ENCODE data around the gene TMEM217.

The TMEM217 gene

DNA sequence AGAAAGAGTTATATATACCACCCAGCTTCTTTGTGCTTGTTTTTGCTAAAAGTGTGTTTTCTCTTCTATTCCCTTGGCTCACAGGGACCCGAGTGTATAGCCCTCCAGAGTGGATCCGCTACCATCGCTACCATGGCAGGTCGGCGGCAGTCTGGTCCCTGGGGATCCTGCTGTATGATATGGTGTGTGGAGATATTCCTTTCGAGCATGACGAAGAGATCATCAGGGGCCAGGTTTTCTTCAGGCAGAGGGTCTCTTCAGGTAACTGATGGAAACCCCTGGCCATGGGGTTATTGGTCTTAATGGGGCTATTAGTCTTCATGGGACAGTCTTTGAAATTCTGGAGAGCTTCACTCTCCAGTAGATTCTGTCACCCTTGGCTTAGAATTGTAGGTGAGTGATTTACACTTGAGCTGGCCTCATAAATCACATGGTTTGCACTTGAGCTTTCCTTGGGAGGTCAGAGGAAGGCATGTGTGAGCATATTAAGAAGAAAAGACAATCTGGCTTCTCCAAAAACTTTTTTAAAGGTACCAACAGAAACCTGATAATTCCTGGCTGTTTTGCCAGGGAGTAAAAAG is 84.9 kb downstream of the TMEM217 start:
- H3K4me1 ChIP-seq (ENCODE audit: control insufficient read depth, insufficient read depth, low read length), result peaks cover 30% of the 10 kb centered on the region
- no peaks in the 10 kb centered on the region for H3K9me3 ChIP-seq (ENCODE audit: control insufficient read depth, low read length)
- no peaks in the 10 kb centered on the region for H3K36me3 ChIP-seq (ENCODE audit: control insufficient read depth, insufficient read depth, low read length)
- H3K27me3 ChIP-seq (ENCODE audit: control insufficient read depth, insufficient read depth, low read length), result no peaks in the 10 kb centered on the region
- no peak overlapping the region for H3K9ac ChIP-seq (ENCODE audit: low read length)
- no peak overlapping the region for H3K4me3 ChIP-seq (ENCODE audit: low read length)

DNA sequence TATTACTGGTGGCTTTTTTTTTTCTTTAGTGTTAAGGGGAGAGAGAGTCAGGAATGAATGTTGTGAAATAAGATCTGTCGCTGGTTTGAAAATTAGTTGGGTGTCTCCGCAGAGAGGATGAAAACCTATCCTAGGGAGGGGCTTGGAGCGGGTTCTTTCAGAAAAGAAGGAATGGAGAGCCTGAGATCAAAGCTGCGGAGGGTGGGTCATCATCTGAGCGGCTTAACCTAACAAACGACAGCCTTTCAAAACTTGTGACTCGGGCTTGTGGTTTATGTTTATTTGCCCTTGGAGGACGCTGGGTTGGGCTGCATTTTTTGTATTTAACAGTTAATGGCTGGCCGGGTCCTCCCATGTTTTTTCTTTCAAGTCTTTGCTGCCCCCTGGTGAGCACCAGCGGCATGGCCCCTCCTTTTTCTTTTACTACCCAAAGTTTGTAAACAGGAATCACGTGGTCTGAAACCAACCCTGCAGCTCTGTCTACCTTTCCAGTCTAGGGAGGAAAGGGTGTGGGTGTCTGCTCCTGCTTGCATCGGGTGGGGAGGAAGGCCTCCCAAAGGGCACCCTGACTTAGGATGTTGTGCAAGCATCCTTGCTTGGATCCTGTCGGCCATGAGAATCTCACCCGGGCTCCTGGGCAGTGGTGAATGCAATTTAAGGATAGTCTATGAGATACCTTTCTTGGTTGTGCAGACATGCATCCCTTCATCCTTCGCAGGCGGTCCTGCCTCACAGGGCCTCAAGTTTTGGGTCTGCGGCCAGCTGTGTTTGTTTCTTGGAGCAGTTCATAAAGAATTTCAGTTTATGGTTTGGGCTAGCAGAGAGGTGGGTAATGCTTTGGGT is 85.8 kb downstream of the TMEM217 start:
- Histone ChIP-seq H3K36me3 (ENCODE audit: control insufficient read depth, insufficient read depth, low read length) (no peaks in the 10 kb centered on the region), H3K4me1 (ENCODE audit: control insufficient read depth, insufficient read depth, low read length) (peaks cover 30% of the 10 kb centered on the region), H3K9ac (ENCODE audit: low read length) (peak overlapping the region; percentile 84)

DNA sequence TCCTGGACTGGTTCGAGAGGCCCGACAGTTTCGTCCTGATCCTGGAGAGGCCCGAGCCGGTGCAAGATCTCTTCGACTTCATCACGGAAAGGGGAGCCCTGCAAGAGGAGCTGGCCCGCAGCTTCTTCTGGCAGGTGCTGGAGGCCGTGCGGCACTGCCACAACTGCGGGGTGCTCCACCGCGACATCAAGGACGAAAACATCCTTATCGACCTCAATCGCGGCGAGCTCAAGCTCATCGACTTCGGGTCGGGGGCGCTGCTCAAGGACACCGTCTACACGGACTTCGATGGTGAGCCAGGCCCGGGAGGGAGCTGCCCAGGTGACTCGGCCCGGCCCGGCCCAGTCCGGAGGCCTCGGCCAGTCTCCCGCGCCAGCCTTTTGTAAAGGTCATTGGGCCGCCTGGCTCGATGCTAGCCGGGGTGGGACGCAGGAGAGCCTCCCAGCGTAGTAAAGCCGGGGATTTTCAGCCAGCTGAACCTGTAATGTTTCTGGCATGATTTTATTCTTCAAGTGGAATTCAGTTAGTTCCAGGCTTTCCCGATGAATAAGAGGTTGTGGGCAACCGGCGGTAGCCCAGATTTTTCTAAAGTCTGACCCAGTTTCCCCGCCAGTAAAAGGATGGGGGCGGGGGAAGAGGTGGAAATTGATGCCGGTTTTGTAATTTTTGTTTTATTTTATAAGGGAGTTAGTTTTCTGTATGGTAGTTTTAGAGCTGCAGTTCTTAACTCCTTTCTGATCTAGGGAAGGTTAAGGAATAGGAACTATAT is 86.6 kb downstream of the TMEM217 start:
- Histone ChIP-seq H3K36me3 (ENCODE audit: control insufficient read depth, insufficient read depth, low read length) (no peaks in the 10 kb centered on the region), H3K27me3 (ENCODE audit: control insufficient read depth, insufficient read depth, low read length) (no peaks in the 10 kb centered on the region), H3K4me1 (ENCODE audit: control insufficient read depth, insufficient read depth, low read length) (peaks cover 30% of the 10 kb centered on the region), H3K9ac (ENCODE audit: low read length) (peak overlapping the region; percentile 84), H3K9me3 (ENCODE audit: control insufficient read depth, low read length) (no peaks in the 10 kb centered on the region), H3K4me3 (ENCODE audit: low read length) (peak overlapping the region; percentile 85)

More for the DNA sequence above, 85.8 kb downstream of the TMEM217 start:
- H3K9me3 ChIP-seq (ENCODE audit: control insufficient read depth, low read length), result no peaks in the 10 kb centered on the region
- no peaks in the 10 kb centered on the region for H3K27me3 ChIP-seq (ENCODE audit: control insufficient read depth, insufficient read depth, low read length)
- H3K4me3 ChIP-seq (ENCODE audit: low read length), result peak overlapping the region; percentile 85

DNA sequence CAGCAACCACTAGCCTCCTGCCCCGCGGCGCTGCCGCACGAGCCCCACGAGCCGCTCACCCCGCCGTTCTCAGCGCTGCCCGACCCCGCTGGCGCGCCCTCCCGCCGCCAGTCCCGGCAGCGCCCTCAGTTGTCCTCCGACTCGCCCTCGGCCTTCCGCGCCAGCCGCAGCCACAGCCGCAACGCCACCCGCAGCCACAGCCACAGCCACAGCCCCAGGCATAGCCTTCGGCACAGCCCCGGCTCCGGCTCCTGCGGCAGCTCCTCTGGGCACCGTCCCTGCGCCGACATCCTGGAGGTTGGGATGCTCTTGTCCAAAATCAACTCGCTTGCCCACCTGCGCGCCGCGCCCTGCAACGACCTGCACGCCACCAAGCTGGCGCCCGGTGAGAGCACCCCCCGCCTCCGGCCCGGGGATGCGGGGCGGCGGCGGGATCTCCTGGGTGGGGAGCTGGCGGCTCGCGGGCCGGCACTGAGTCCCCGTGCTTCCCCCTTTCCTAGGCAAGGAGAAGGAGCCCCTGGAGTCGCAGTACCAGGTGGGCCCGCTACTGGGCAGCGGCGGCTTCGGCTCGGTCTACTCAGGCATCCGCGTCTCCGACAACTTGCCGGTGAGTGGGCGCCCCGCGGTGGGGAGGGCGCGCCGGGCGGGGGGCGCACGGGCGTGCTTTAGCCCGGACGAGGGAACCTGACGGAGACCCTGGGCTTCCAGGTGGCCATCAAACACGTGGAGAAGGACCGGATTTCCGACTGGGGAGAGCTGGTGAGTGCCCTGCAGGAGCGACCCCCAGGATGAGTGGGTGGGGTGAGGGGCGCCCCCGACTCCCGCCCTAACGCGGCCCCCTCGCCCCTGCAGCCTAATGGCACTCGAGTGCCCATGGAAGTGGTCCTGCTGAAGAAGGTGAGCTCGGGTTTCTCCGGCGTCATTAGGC is 87.4 kb downstream of the TMEM217 start:
- Histone ChIP-seq H3K9me3 (ENCODE audit: control insufficient read depth, low read length) (no peaks in the 10 kb centered on the region), H3K4me1 (ENCODE audit: control insufficient read depth, insufficient read depth, low read length) (peaks cover 30% of the 10 kb centered on the region), H3K36me3 (ENCODE audit: control insufficient read depth, insufficient read depth, low read length) (no peaks in the 10 kb centered on the region), H3K4me3 (ENCODE audit: low read length) (peak overlapping the region; percentile 85), H3K27me3 (ENCODE audit: control insufficient read depth, insufficient read depth, low read length) (no peaks in the 10 kb centered on the region), H3K9ac (ENCODE audit: low read length) (peak overlapping the region; percentile 84)

DNA sequence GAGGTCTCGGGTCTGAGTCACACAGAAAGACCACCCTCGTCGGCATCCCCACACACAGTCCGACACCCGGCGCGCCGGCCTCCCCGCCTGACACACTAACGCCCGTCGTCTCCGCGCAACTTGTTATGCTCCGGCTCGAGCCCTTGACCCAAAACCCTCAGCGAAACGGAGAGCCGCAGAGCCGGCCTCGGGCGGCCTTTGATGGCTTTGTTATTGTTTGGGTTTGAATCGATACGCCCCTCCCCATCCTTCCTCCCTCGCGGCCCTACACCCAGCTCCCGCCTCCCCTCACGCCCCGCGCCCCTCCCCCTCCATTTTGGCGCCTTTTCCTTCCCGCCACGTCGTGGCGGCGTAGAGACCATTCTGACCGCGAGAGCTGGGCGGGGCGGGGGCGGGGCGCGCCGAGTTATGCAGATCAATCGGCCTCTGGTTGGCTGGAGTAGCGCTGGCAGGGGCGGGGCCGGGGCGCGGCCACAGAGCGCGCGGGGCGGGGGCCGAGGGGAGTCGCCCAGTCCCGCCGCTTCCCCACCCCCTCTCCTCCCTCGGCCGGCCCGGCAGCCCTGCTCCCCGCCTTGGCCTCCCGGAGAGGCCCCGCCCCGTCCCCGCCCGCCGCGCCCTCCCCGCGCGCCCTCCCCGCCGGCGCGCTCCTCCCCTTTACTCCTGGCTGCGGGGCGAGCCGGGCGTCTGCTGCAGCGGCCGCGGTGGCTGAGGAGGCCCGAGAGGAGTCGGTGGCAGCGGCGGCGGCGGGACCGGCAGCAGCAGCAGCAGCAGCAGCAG is 88.3 kb downstream of the TMEM217 start, which contains the start of gene PIM1:
PIM1 (plus strand) TSS at position 657 of the 777 bp plus-strand sequence. CDS start 424 bp downstream, outside the sequence.
- no peaks in the 10 kb centered on the region for H3K9me3 ChIP-seq (ENCODE audit: control insufficient read depth, low read length)
- H3K9ac ChIP-seq (ENCODE audit: low read length), result peak within 1 kb of the TSS; percentile 84
- no peaks in the 10 kb centered on the region for H3K36me3 ChIP-seq (ENCODE audit: control insufficient read depth, insufficient read depth, low read length)
- H3K4me1 ChIP-seq (ENCODE audit: control insufficient read depth, insufficient read depth, low read length), result peaks cover 29% of the 10 kb centered on the region
- H3K27me3 ChIP-seq (ENCODE audit: control insufficient read depth, insufficient read depth, low read length), result no peaks in the 10 kb centered on the region
- peak within 1 kb of the TSS; percentile 85 for H3K4me3 ChIP-seq (ENCODE audit: low read length)

DNA sequence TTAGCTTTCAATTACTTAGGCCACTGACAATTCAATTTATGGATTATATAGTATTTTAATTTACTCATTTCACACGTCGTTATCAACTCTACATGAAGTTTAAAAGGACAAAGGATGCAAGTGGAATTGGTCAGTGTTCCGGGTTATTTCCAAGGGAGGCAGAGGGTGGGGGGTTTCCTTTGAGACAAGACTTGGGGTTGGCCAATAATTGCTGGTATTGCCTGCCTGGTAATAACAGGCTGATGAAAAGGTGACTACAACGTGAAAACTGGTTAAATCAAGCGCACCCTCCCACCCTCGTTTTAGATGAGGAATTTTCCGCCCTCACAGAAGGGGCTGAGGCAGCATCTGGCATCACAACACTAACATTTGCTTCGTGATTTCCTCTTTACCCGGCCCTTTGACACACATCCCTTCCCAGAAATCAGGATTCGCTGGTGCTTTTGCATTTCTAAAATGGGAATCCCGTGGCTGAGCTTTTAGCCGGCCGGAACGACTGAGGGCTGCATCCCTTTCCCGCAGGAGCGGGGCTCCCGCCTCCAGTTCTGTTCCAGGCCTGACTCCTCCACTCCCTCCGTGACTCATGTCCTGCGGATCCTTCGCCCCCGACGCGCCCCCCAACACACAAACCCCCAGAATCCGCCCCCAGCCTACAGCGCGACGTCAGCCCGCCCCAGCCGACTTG is 89.0 kb downstream of the TMEM217 start:
- Histone ChIP-seq H3K4me1 (ENCODE audit: control insufficient read depth, insufficient read depth, low read length) (peaks cover 22% of the 10 kb centered on the region), H3K9ac (ENCODE audit: low read length) (peak overlapping the region; percentile 79), H3K36me3 (ENCODE audit: control insufficient read depth, insufficient read depth, low read length) (no peaks in the 10 kb centered on the region), H3K4me3 (ENCODE audit: low read length) (peak overlapping the region; percentile 37), H3K9me3 (ENCODE audit: control insufficient read depth, low read length) (no peaks in the 10 kb centered on the region), H3K27me3 (ENCODE audit: control insufficient read depth, insufficient read depth, low read length) (no peaks in the 10 kb centered on the region)

DNA sequence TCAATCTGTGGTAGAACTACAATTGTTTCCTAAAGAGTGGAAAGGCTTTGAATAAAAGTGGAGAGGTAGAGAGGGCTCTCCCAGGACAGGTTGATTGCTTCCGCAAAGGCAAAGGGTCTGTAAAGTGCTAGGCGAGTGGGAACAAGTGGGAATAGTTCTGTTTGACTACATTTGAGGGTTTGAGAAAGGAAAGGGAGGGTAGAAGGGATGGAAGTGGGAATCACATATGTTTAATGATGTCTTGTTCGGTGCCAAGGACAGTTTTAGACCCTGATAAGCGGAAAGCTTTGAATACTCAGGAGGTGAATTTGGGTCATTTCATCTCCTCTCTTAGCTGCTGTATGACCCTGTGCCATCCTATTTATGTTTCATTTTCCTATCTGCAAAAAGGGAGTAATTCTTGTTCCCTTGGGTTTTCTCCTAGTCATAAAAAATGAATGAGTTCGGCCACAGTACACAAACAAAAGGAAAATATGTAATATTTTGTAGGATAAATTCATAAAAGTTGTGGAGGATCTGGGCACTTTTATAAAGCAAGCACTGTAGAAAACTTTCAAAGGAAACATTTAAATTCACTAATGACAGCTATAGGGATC is 89.7 kb downstream of the TMEM217 start:
- H3K9ac ChIP-seq (ENCODE audit: low read length), result no peak overlapping the region
- no peaks in the 10 kb centered on the region for H3K27me3 ChIP-seq (ENCODE audit: control insufficient read depth, insufficient read depth, low read length)
- H3K36me3 ChIP-seq (ENCODE audit: control insufficient read depth, insufficient read depth, low read length), result no peaks in the 10 kb centered on the region
- H3K4me3 ChIP-seq (ENCODE audit: low read length), result peak overlapping the region; percentile 37
- H3K4me1 ChIP-seq (ENCODE audit: control insufficient read depth, insufficient read depth, low read length), result peaks cover 22% of the 10 kb centered on the region
- no peaks in the 10 kb centered on the region for H3K9me3 ChIP-seq (ENCODE audit: control insufficient read depth, low read length)

DNA sequence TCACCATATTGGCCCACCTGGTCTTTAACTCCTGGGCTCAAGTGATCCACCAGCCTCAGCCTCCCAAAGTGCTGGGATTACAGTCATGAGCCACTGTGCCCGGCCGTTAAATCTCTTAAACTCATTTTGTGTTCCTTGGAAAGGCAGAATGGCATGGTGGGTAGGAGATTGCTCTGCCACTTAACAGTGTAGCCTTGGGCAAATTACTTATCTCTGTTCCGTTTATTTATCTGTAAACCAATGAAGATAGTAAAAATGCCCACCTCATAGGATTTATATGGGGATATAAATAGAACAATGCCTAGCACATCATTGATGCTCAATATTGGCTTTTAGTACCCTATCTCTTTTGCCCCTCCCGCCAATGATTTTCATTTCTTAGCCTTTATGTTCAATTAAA is 95.2 kb downstream of the TMEM217 start:
- Histone ChIP-seq H3K9me3 (ENCODE audit: control insufficient read depth, low read length) (no peaks in the 10 kb centered on the region), H3K9ac (ENCODE audit: low read length) (no peak overlapping the region), H3K4me1 (ENCODE audit: control insufficient read depth, insufficient read depth, low read length) (peaks cover 7% of the 10 kb centered on the region), H3K4me3 (ENCODE audit: low read length) (no peak overlapping the region), H3K36me3 (ENCODE audit: control insufficient read depth, insufficient read depth, low read length) (no peaks in the 10 kb centered on the region), H3K27me3 (ENCODE audit: control insufficient read depth, insufficient read depth, low read length) (no peaks in the 10 kb centered on the region)

Data from mucosa of stomach (tissue), 1 donor.